ENCODE results near the gene SPINK4.

SPINK4 gene

GRCh38 chr9:33264003-33264472 lies 24.1 kb downstream of the SPINK4 start:
- TF ChIP-seq CTCF (IDR thresholded peaks at IDR 0.05; ENCODE audit: control insufficient read depth, insufficient read depth, low read depth, low read length, missing control alignments): no peak
- peak overlapping the region; percentile 84 for H3K4me3 ChIP-seq (ENCODE audit: control insufficient read depth, low read depth, low read length)
- no peak for DNase-seq (ENCODE audit: low read depth)

GRCh38 chr9:33264473-33265177 lies 24.7 kb downstream of the SPINK4 start, which contains the start of the genes BAG1 and CHMP5:
Gene BAG1, minus strand, starts transcription at chr9:33264708.
Gene CHMP5, plus strand, starts transcription at chr9:33265049. Its CDS starts 30 bp downstream, at chr9:33265079.
- H3K4me3 ChIP-seq (ENCODE audit: control insufficient read depth, low read depth, low read length): peak within 1 kb of the TSS; percentile 86
- peak; percentile 43 for TF ChIP-seq CTCF (IDR thresholded peaks at IDR 0.05; ENCODE audit: control insufficient read depth, insufficient read depth, low read depth, low read length, missing control alignments)
- DNase-seq (ENCODE audit: low read depth): peak; percentile 98

GRCh38 chr9:33265211-33265865 lies 25.4 kb downstream of the SPINK4 start:
- TF ChIP-seq CTCF (IDR thresholded peaks at IDR 0.05; ENCODE audit: control insufficient read depth, insufficient read depth, low read depth, low read length, missing control alignments): no peak
- DNase-seq (ENCODE audit: low read depth): no peak
- H3K4me3 ChIP-seq (ENCODE audit: control insufficient read depth, low read depth, low read length): peak overlapping the region; percentile 86

GRCh38 chr9:33267151-33267767 lies 27.3 kb downstream of the SPINK4 start:
- no peak for DNase-seq (ENCODE audit: low read depth)
- TF ChIP-seq CTCF (IDR thresholded peaks at IDR 0.05; ENCODE audit: control insufficient read depth, insufficient read depth, low read depth, low read length, missing control alignments): no peak
- no peak overlapping the region for H3K4me3 ChIP-seq (ENCODE audit: control insufficient read depth, low read depth, low read length)

- DNase-seq (ENCODE audit: low read depth): no peak
- no peak overlapping the region for H3K4me3 ChIP-seq (ENCODE audit: control insufficient read depth, low read depth, low read length)
- TF ChIP-seq CTCF (IDR thresholded peaks at IDR 0.05; ENCODE audit: control insufficient read depth, insufficient read depth, low read depth, low read length, missing control alignments): no peak
Observed at GRCh38 chr9:33270146-33270545, 30.2 kb downstream of the SPINK4 start.

GRCh38 chr9:33272061-33272460 lies 32.1 kb downstream of the SPINK4 start:
- DNase-seq (ENCODE audit: low read depth): peak; percentile 34
- TF ChIP-seq CTCF (IDR thresholded peaks at IDR 0.05; ENCODE audit: control insufficient read depth, insufficient read depth, low read depth, low read length, missing control alignments): no peak
- H3K4me3 ChIP-seq (ENCODE audit: control insufficient read depth, low read depth, low read length): no peak overlapping the region

Data from AG09309 (cell line).